GM18519 (cell line): ENCODE data around the gene USHBP1.
"Not testable (repeated sequence)": the region's sequence is repeated elsewhere in the genome, so short reads cannot be mapped to it uniquely, and the experiment has no call there.

ENCODE experiments used
- ATAC-seq: cut with Tn5 transposase; IDR thresholded peaks from one replicate; pipeline ENCODE4 v1.9.1; 2021; ENCODE audit warnings: mild to moderate bottlenecking, moderate library complexity; ENCODE audit not compliant: unreplicated experiment, low FRiP score

USHBP1 gene

GRCh38 chr19:17296976-17297375 lies 32.4 kb upstream of the USHBP1 start:
- no peak for ATAC-seq

- no peak for ATAC-seq
Observed at GRCh38 chr19:17296273-17296672, 31.7 kb upstream of the USHBP1 start.

- ATAC-seq, result not testable (repeated sequence)
Observed at GRCh38 chr19:17295551-17295950, 31.0 kb upstream of the USHBP1 start.

- no peak for ATAC-seq
Observed at GRCh38 chr19:17294051-17294891, 29.7 kb upstream of the USHBP1 start.

GRCh38 chr19:17293605-17294004 lies 29.1 kb upstream of the USHBP1 start:
- ATAC-seq, result no peak

GRCh38 chr19:17292301-17293074 lies 27.9 kb upstream of the USHBP1 start:
- peak; percentile 64 for ATAC-seq

GRCh38 chr19:17289489-17289888 lies 24.9 kb upstream of the USHBP1 start:
- no peak for ATAC-seq

GRCh38 chr19:17286752-17287151 lies 22.2 kb upstream of the USHBP1 start:
- ATAC-seq, result no peak

- ATAC-seq, result no peak
Observed at GRCh38 chr19:17286263-17286662, 21.7 kb upstream of the USHBP1 start.

- no peak for ATAC-seq
Observed at GRCh38 chr19:17285415-17286135, 21.0 kb upstream of the USHBP1 start.

GRCh38 chr19:17283504-17283996 lies 19.0 kb upstream of the USHBP1 start:
- ATAC-seq, result no peak

GRCh38 chr19:17282488-17283125 lies 18.1 kb upstream of the USHBP1 start:
- no peak for ATAC-seq

- no peak for ATAC-seq
Observed at GRCh38 chr19:17281391-17282304, 17.1 kb upstream of the USHBP1 start, which contains the start of gene ANKLE1. ANKLE1 (plus strand) TSS chr19:17281901; CDS start chr19:17281921, 20 bp downstream.

GRCh38 chr19:17279436-17279835 lies 14.9 kb upstream of the USHBP1 start:
- no peak for ATAC-seq

- no peak for ATAC-seq
Observed at GRCh38 chr19:17275441-17276175, 11.1 kb upstream of the USHBP1 start.

- ATAC-seq, result not testable (repeated sequence)
Observed at GRCh38 chr19:17274892-17275291, 10.3 kb upstream of the USHBP1 start.

GRCh38 chr19:17268754-17269153 lies 4.2 kb upstream of the USHBP1 start:
- no peak for ATAC-seq

- peak; percentile 81 for ATAC-seq
Observed at GRCh38 chr19:17266975-17267788, 2.6 kb upstream of the USHBP1 start, which contains the start of gene BABAM1. BABAM1 (plus strand) TSS chr19:17267443; CDS start chr19:17268807, 1,364 bp downstream.
